Stimulated activated naive CD8-positive, alpha-beta T cell treated with anti-CD3 and anti-CD28 coated beads, Interleukin-15, Interleukin-2, amounts not matched to agents 100 U/mL and 50 U/mL, for 24 hours (primary cell): ENCODE measurements around the gene ASS1.
"Not testable (repeated sequence)": the region's sequence is repeated elsewhere in the genome, so short reads cannot be mapped to it uniquely, and the experiment has no call there.

Source experiments
- ATAC-seq: fragments of 150-1000 bp; cut with Tn5 transposase; one replicate; pipeline ENCODE4 v1.10.0; 2021
- DNase-seq: peaks from one replicate; pipeline ENCODE4 v3.0.0; 2021

Gene ASS1

DNA sequence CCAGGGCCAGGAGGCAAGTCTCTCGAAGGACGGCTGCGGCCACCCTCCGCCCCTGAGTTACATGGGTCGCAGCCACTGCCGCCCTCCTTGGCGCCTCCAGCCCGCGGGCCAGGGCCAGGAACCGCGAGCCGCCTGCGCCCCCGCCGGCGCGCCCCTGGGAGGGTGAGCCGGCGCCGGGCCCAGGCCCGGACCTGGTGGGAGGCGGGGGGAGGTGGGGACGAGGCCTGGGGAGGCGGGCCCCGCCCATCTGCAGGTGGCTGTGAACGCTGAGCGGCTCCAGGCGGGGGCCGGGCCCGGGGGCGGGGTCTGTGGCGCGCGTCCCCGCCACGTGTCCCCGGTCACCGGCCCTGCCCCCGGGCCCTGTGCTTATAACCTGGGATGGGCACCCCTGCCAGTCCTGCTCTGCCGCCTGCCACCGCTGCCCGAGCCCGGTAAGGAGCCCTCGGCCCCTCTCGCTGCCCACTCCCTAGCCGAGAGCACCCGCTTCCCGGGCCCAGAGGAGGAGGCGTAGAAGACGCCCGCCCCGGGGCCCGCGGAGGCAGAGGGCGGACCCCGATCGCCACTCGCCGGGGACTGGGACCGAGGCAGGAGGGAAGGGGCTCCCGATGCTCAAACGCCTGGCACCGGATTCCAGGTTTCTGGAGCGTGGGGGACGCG, at the start of gene ASS1:
Gene ASS1, plus strand, starts transcription at position 397 of the 657 bp plus-strand sequence. CDS start 7,268 bp downstream, outside the sequence.
- peak; percentile 57 for DNase-seq
- ATAC-seq, result peak; percentile 68

- DNase-seq (no peak), ATAC-seq (no peak)
These were observed 48.8 kb upstream of the ASS1 start for GRCh38 chr9:130395810-130396435.

DNA sequence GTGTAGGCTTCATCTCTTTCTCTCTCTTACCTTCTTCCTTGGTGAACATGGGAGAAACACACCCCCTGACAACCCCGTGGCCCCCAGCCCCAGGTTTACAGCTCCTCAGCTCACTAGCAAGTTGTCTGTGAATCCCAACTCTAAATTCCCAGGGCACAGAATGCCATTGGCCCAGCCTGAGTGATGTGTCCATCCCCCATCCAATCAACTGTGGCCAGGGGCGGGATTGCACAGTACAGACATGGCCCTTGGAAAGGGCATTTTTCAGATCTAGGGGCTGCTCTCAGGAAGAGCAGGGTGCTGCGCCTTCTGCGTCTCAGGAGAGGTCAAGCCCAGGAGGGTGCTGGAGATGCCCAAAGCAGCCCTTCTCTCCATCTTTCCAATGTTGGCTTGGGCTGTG, 48.2 kb upstream of the ASS1 start:
- no peak for ATAC-seq
- no peak for DNase-seq

DNA sequence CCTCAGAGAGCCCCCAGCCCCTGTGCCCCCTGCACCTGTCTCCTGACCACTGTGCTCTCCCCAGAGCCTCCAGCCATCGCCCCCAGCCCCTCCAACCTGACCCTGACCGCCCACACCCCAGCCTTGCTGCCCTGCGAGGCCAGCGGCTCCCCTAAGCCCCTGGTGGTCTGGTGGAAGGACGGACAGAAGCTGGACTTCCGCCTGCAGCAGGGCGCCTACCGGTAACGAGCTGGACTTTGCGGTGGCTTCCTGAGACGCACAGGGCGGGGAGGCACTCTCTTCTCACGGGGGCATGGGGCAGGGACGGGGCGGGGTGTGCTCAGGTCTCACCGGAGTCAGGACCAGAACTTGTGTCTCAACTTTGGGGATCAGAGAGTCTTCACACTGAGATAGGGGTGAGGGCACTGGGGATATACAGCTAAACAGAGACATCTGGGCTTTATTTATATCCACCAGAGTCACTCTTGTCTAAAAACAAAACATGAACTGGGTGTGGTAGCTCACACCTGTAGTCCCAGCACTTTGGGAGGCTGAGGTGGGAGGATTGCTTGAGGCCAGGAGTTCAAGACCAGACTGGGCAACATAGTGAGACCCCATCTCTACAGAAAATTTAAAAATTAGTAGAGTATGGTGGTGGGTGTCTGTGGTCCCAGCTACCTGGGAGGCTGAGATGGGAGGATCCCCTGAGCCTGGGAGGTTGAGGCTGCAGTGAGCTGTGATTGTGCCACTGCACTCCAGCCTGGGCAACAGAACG, 46.1 kb upstream of the ASS1 start:
- ATAC-seq (no peak), DNase-seq (no peak)

GRCh38 chr9:130399768-130400167, 45.0 kb upstream of the ASS1 start:
- DNase-seq, result no peak
- ATAC-seq, result no peak

DNA sequence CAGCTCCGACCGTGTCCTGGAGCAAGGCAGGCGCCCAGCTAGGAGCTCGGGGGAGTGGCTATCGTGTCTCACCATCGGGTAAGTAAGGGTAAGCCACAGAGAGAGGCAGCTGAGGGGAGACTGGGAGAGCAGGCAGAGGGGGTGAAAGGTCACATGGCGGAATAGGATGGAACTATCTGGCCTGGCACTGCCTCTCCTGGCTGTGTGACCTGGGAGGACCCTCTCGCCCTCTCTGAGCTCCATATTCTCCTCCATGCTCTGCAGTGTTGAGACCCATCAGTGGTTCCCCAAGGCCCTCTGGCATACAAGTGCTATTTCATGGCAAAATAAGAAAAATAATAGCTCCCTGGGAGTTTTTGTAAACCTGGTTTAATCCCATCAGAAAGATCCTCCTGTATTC, 43.9 kb upstream of the ASS1 start:
- ATAC-seq, result no peak

GRCh38 chr9:130401742-130402141, 43.0 kb upstream of the ASS1 start:
- DNase-seq, ATAC-seq: not testable (repeated sequence)

More for the DNA sequence above, 43.9 kb upstream of the ASS1 start:
- DNase-seq, result no peak

DNA sequence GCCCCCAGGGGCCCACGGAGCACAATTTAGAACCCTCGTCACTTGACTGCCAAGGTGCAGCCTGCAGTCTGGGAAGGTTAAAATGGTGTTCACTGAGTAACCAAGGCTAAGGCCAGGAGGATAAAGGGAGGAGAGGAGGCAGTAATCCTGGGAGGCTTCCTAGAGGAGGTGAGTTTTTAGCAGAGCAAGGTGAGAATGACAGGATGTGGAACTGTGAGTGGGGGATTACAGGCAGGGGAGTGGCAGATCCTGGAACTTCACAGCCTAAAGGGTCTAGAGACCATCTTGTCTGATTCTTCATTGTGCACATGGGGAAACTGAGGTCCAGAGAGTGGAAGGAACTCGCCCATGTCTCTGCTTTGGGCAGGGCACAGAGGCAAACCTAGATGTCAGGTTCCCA, 42.5 kb upstream of the ASS1 start:
- ATAC-seq (no peak), DNase-seq (no peak)

DNA sequence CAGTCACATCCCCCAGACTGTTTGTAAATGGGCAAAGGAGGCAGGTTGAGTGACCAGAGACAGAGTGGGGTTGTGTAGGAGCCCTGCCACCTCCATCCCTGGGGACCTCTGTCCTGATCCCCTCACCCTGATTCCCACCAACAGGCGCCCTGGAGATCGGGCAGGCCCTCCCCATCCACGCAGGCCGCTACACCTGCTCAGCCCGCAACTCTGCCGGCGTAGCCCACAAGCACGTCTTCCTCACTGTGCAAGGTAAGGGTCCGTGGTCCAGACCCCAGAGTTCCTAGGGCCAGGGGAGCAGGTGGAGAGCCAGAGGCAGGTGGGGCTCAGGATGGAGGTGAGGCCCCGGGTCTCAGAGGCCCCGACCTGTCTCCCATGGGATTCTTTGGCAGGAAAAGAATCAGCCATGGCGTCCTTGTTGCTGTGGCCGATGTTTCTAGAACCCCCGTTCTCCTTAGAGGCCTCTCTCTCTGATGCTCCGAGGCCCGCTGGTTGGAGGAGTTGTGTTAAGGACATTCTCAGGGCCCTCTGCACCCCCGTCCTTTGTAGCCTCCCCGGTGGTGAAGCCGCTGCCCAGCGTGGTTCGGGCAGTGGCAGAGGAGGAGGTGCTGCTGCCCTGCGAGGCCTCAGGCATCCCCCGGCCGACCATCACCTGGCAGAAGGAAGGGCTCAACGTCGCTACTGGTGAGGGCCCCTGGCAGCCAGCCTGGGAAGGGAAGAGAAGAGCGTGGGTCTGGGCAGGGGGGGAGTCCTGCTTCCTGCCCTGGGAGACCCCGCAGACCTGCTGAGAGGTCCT, 41.9 kb upstream of the ASS1 start:
- DNase-seq (no peak), ATAC-seq (no peak)

DNA sequence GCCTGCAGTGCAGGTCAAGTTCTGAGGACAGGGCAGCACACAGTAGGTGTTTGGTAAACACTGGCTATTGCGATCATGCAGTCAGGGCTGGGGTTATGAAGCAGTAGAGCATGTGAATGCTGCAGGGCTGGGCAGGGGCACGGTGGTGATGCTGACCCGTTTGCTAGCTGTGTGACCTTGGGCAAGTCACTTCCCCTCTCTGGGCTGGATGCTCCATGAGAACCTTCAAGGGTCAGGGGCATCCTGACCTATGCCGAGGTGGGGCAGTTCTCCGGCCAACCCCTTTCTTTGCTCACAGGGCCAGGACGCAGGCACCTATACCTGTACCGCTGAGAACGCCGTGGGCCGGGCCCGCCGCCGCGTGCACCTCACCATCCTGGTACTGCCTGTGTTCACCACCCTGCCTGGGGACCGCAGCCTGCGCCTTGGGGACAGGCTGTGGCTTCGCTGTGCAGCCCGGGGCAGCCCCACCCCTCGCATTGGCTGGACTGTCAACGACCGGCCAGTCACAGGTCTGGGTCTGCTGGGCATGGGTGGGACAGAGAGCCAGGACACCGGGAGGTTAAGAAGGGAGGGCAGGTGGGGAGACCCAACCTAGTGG, 39.0 kb upstream of the ASS1 start:
- ATAC-seq (no peak), DNase-seq (no peak)

DNA sequence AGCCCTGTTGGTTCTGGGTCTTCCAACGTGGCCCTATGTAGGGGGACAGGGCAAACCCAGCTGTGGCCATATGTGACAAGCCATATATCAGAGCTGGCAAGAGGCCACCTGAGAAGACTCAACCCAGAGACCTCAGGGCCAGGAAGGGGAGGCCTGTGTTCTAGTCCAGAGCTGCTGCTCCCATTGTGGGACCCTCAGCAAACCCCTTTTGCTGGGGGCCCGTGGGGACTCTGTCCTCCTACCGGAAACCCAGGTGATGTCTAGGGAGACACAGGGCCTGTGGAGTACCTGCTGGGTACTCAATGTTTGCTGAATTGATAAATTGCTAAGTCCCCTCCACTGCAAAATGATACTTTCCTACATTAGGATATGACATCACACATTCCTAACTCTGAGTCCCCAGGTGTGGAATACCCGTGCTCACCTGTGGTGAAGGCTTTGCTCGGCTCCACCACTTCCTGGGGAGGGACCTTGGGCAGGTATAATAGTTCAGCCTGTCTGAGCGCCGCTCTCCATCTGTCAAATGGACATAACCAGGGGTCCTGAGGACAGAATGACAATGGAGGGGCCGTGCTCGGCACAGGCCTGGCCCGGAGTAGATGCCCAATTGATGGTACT, 38.4 kb upstream of the ASS1 start:
- DNase-seq, result no peak
- ATAC-seq, result no peak

DNA sequence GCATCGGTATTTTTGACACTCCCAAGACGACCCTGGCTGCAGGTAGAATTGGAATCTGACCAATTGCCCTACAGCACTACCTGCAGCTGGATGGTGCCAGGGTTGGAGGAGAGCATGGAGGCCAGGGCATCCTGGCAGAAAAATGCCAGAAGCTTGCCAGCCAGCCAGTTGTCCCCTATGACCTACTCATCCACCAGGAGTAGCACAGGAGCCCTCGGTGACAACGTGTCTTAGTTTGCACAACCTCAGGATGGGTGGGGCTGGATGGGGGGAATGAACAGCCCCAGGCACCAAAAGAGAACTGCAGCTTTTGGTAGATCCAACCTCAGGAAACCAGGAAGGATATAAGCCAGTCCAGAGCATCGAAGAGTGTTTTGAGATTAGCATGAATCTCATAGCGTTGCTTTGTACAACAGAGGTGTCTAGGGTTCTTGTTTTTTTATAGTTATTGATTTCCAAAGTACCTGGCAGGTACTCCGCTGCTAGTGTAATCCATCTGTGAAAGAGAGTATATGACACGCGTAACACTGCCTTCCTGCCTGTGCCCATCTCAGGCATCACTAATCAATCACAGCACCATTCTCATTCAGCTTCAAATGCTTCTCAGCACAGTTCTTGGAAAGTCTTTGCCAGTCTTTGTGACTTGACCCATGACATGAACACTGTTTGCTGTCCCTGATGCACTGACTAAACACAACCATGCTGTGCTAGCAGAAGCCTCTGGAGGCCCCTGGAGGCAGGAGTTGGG, 36.7 kb upstream of the ASS1 start:
- DNase-seq (no peak), ATAC-seq (no peak)

DNA sequence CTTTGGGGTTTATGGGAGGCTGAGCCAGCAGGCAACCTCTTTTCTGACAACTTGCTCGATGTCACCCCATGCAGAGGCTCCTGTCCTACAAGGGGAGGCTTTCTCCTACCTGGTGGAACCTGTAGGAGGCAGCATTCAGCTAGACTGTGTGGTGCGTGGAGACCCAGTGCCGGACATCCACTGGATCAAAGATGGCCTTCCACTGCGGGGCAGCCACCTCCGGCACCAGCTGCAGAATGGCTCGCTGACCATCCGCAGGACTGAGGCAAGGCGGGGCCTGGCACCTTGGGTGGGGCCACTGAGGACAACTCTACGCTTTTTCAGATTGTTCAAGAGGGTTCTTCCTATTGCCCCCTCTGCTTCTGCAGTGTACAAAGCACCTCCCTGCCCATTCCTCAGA, 36.1 kb upstream of the ASS1 start:
- no peak for ATAC-seq
- no peak for DNase-seq

DNA sequence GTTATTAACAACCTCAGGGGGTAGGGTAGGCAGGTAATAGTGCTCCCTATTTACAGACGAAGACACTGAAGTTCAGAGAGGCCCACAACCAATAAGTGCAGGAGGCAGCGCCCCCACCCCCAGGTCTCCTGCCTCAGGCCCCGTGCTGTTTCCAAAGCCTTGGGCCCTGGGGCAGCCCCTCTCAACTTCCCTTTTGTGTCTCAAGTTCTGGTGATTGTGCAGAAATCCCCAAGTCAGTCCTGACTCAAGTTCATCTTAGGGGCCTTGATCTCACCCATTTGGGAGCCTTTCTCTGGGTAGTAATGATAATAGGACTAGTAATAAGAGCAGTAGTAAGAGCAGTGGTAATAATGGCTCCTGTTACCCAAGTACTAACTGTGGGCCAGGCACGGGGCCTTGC, 35.5 kb upstream of the ASS1 start:
- no peak for ATAC-seq
- no peak for DNase-seq

GRCh38 chr9:130410443-130410842, 34.3 kb upstream of the ASS1 start:
- ATAC-seq (no peak), DNase-seq (no peak)

- ATAC-seq, result no peak
- no peak for DNase-seq
These were observed 33.2 kb upstream of the ASS1 start for GRCh38 chr9:130411566-130411915.

DNA sequence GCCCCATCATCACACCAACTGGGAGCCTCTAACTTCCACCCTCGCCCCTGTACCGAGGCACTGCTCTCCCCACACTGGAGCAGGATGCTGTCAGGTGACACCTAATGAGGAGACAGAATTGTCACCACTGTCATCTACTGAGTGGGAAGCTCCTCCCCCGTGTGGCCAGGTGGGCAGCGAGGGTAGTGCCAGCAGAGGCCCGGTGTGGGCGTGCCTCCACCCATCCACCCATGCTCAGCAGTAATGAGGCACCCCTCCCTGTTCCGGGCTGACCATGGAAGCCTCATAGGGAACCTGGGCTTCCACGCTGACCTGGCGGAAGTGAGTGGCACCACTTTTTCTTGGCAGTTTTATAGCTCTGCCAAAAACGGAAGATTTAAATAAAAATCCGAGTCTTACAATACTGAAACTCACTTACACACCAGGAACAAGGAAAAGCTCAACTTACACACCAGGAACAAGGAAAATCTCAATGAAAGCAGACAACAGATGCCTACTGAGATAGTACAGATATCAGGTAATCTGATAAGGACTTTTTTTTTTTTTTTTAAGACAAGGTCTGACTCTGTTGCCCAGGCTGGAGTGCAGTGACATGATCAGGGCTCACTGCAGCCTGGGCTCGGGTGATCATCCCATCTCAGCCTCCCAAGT, 30.6 kb upstream of the ASS1 start:
- ATAC-seq (no peak), DNase-seq (no peak)

DNA sequence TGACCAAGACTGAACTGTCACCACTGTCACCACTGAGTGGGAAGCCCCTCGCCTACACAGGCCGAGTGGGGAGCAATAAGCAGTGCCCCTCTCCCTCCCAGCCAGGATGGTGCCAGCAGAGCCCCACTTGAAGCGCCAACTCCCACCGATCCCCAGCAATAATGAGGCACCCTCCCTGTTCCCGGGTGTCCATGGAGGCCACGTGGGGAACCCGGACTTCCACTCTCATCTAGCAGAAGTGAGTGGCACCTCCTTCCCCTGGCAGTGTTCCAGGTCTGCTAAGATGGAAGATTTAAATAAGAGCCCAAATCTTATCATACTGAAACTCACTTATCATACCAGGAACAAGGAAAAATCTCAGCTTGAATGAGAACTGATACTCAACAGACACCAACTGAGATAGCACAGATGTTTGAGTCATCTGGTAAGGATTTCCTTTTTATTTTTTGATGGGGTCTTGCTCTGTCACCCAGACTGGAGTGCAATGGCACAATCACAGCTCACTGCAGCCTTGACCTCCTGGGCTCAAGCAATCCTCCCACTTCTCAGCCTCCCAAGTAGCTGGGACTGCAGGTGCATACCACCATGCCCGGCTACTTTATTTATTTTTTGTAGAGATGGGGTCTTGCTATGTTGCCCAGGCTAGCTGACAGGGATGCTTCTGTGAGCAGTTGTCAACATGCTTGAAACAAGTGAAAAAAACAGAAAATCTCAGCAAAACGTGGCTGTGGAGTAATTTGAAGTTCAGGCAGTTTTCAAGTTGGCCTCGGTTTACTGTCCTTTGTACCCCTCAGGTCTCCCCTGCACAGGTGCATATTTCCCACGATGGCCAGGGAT, 29.6 kb upstream of the ASS1 start:
- ATAC-seq (no peak), DNase-seq (no peak)

DNA sequence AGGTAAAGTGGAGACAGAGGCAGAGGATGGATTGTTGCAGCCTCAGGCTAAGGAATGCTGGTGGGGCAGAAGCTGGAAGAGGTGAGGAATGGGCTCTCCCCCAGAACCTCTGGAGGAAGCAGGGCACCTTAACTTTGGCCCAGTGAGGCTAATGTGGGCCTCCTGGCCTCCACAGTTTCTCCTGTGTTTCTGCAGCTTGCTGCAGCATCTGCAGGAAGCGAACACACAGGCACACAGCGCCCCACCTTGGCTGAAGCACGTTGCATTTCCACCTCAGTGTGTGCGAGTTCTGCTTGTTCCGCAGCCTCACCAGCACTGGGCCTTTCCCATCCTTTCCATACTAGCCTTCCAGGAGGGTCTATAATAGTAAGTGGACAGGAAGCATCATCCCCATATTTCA, 27.2 kb upstream of the ASS1 start:
- DNase-seq, result no peak
- ATAC-seq, result no peak

DNA sequence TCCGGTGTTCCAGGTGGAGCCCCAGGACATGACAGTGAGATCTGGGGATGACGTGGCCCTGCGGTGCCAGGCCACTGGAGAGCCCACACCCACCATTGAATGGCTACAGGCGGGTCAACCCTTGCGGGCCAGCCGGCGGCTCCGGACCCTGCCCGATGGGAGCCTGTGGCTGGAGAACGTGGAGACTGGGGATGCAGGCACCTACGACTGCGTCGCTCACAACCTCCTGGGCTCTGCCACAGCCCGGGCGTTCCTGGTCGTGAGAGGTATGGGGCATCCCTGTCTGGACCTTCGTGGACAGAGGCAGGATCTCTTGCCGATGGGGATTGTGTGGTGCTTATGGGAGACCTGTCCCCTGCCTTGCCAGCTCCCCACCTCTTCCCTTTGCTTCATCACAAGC, 26.0 kb upstream of the ASS1 start:
- DNase-seq, result no peak
- ATAC-seq, result no peak
